H1 (cell line): Measurements from ENCODE around the gene RIPOR2. TPM values are rescaled to one million over a fixed set of nuclear protein-coding genes. Genes with fewer than 3 reads are reported as not detected.

Source experiments
- CTCF ChIA-PET: fragments of 300-600 bp; sonication (Branson Sonifier 250); formaldehyde crosslinking; loops from one replicate; lab custom pipeline; 2021; ENCODE audit not compliant: partially characterized antibody; lab: Charles Lee
- POLR2A ChIA-PET: fragments of 300-600 bp; sonication (Branson Sonifier 250); formaldehyde crosslinking; loops from one replicate; lab custom pipeline; 2021; ENCODE audit warnings: inconsistent platforms; ENCODE audit not compliant: partially characterized antibody; lab: Charles Lee
- DNase-seq, 2 experiments: peaks; one replicate each; pipeline versions ENCODE4 v3.0.0 to v3.0.0-alpha.2; 2010 to 2022; ENCODE audit warnings: low spot score in 2 of 2, low read depth in 1 of 2, mixed read lengths in 1 of 2
- FAIRE-seq: peaks from 2 replicates; lab custom pipeline; 2011; peaks lifted over from hg19 to GRCh38; lab: Jason Lieb, UNC
- H2AFZ ChIP-seq: 2 replicates; pipeline ENCODE4 v1.8.1; 2012; ENCODE audit warnings: low read length, inconsistent platforms
- H2AK5ac ChIP-seq: 2 replicates; pipeline ENCODE4 v1.6.1; 2013; ENCODE audit warnings: low read depth, low read length
- H2BK120ac ChIP-seq: replicated peaks from 2 replicates; pipeline ENCODE3; 2013; ENCODE audit warnings: low read depth, low read length, inconsistent platforms
- H2BK12ac ChIP-seq: 2 replicates; pipeline ENCODE4 v1.6.1; 2013; ENCODE audit warnings: low read depth, low read length
- H2BK15ac ChIP-seq: 2 replicates; pipeline ENCODE4 v1.6.1; 2013; ENCODE audit warnings: low read length
- H2BK20ac ChIP-seq: 2 replicates; pipeline ENCODE4 v1.6.1; 2013; ENCODE audit warnings: low read length
- H2BK5ac ChIP-seq: 2 replicates; pipeline ENCODE4 v1.6.1; 2013; ENCODE audit warnings: low read depth, low read length
- H3K14ac ChIP-seq: 2 replicates; pipeline ENCODE4 v1.6.1; 2013; ENCODE audit warnings: inconsistent platforms; ENCODE audit not compliant: insufficient read length
- H3K18ac ChIP-seq: 2 replicates; pipeline ENCODE4 v1.6.1; 2013; ENCODE audit warnings: low read length; ENCODE audit errors: extremely low read depth
- H3K23ac ChIP-seq: 2 replicates; pipeline ENCODE4 v1.6.1; 2013; ENCODE audit warnings: inconsistent platforms; ENCODE audit not compliant: insufficient read length
- H3K23me2 ChIP-seq: 2 replicates; pipeline ENCODE4 v1.6.1; 2013; ENCODE audit warnings: low read depth, low read length
- H3K27ac ChIP-seq: 2 replicates; pipeline ENCODE4 v1.6.1; 2011; ENCODE audit warnings: low read depth, low read length, inconsistent platforms
- H3K27me3 ChIP-seq, 4 experiments: replicated peaks in 1 of 4; 1 replicate in 1 of 4; 2 replicates in 3 of 4; pipeline versions ENCODE4 v1.6.1 to v1.8.1; 2011 to 2013; ENCODE audit warnings: low read length in 3 of 4, mild to moderate bottlenecking in 3 of 4, inconsistent platforms in 2 of 4, mixed read lengths in 2 of 4, moderate library complexity in 1 of 4; ENCODE audit not compliant: control insufficient read depth in 3 of 4, insufficient read depth in 3 of 4; ENCODE audit errors: extremely low read depth in 1 of 4
- H3K36me3 ChIP-seq, 4 experiments: 2 replicates each; pipeline versions ENCODE4 v1.6.1 to v1.8.1; 2011 to 2013; ENCODE audit warnings: mild to moderate bottlenecking in 4 of 4, low read length in 3 of 4, moderate library complexity in 2 of 4, control low read depth in 1 of 4, inconsistent platforms in 1 of 4; ENCODE audit not compliant: insufficient read depth in 4 of 4, control insufficient read depth in 2 of 4
- H3K4ac ChIP-seq: replicated peaks from 2 replicates; pipeline ENCODE3; 2013; ENCODE audit warnings: low read length, low read depth, mixed read lengths, inconsistent platforms; ENCODE audit not compliant: insufficient read length
- H3K4me1 ChIP-seq, 4 experiments: replicated peaks in 1 of 4; 1 replicate in 1 of 4; 2 replicates in 3 of 4; pipeline versions ENCODE4 v1.6.1 to v1.8.1; 2011 to 2013; ENCODE audit warnings: low read length in 3 of 4, inconsistent platforms in 2 of 4, mixed read lengths in 1 of 4; ENCODE audit not compliant: insufficient read depth in 4 of 4, control insufficient read depth in 3 of 4
- H3K4me2 ChIP-seq, 2 experiments: 2 replicates each; pipeline versions ENCODE4 v1.6.1 to v1.8.1; 2011 to 2013; ENCODE audit warnings: low read depth in 2 of 2, low read length in 2 of 2, control low read depth in 1 of 2, inconsistent platforms in 1 of 2, mild to moderate bottlenecking in 1 of 2; ENCODE audit not compliant: insufficient read depth in 1 of 2
- H3K4me3 ChIP-seq, 4 experiments: fragments of 200-600, 300-600 bp in 1 of 4; sonication (generic), shearing (Covaris generic), sonication (Bioruptor Twin) in 1 of 4; 2 replicates each; pipeline versions ENCODE4 v1.5.1 to v1.8.1; 2011 to 2016; ENCODE audit warnings: low read length in 4 of 4, low read depth in 3 of 4, control low read depth in 2 of 4, inconsistent platforms in 2 of 4, mild to moderate bottlenecking in 2 of 4, mixed read lengths in 1 of 4, moderate library complexity in 1 of 4; ENCODE audit not compliant: insufficient read depth in 2 of 4; ENCODE audit errors: extremely low read depth in 1 of 4
- H3K56ac ChIP-seq: replicated peaks from 2 replicates; pipeline ENCODE3; 2013; ENCODE audit warnings: low read depth, mild to moderate bottlenecking, mixed read lengths, low read length, inconsistent platforms; ENCODE audit not compliant: insufficient read length
- H3K79me1 ChIP-seq: 2 replicates; pipeline ENCODE4 v1.6.1; 2013; ENCODE audit warnings: low read depth, low read length, control low read depth
- H3K79me2 ChIP-seq, 2 experiments: 2 replicates each; pipeline versions ENCODE4 v1.6.1 to v1.8.1; 2012 to 2013; ENCODE audit warnings: low read length in 2 of 2, mild to moderate bottlenecking in 2 of 2, inconsistent platforms in 1 of 2; ENCODE audit not compliant: insufficient read depth in 2 of 2, control insufficient read depth in 1 of 2
- H3K9ac ChIP-seq, 4 experiments: replicated peaks in 1 of 4; 1 replicate in 1 of 4; 2 replicates in 3 of 4; pipeline versions ENCODE4 v1.6.1 to v1.8.1; 2011 to 2013; ENCODE audit warnings: low read depth in 3 of 4, low read length in 3 of 4, control low read depth in 2 of 4, mild to moderate bottlenecking in 2 of 4, moderate library complexity in 2 of 4, inconsistent platforms in 1 of 4; ENCODE audit errors: extremely low read depth in 1 of 4
- H3K9me3 ChIP-seq, 2 experiments: 2 replicates each; pipeline versions ENCODE4 v1.6.1 to v1.8.1; 2012 to 2013; ENCODE audit warnings: mild to moderate bottlenecking in 2 of 2, moderate library complexity in 2 of 2, control low read depth in 1 of 2, inconsistent platforms in 1 of 2, low read depth in 1 of 2, low read length in 1 of 2, mixed read lengths in 1 of 2; ENCODE audit not compliant: insufficient read depth in 2 of 2
- H4K20me1 ChIP-seq, 2 experiments: replicated peaks in 1 of 2; 2 replicates each; pipeline versions ENCODE3 to v1.8.1; 2011 to 2013; ENCODE audit warnings: inconsistent platforms in 2 of 2, low read length in 2 of 2, mild to moderate bottlenecking in 1 of 2; ENCODE audit not compliant: insufficient read depth in 2 of 2, control insufficient read depth in 1 of 2
- H4K5ac ChIP-seq: 2 replicates; pipeline ENCODE4 v1.6.1; 2013; ENCODE audit warnings: low read length, low read depth, mixed read lengths, inconsistent platforms; ENCODE audit not compliant: insufficient read length
- H4K8ac ChIP-seq: 2 replicates; pipeline ENCODE4 v1.8.0; 2013; ENCODE audit warnings: mild to moderate bottlenecking, moderate library complexity, low read length, inconsistent platforms; ENCODE audit not compliant: insufficient read depth; ENCODE audit errors: extremely low read depth
- H4K91ac ChIP-seq: replicated peaks from 2 replicates; pipeline ENCODE3; 2013; ENCODE audit warnings: low read length, mixed read lengths, inconsistent platforms; ENCODE audit not compliant: insufficient read length
- ASH2L ChIP-seq: fragments of 200-600, 300-600 bp; sonication (generic); IDR thresholded peaks from one replicate; pipeline ENCODE4 v1.7.1; 2017; ENCODE audit warnings: low read length
- CBX5 ChIP-seq: fragments of 300-800, 300-1000 bp; sonication (generic); IDR thresholded peaks from 2 replicates; pipeline ENCODE4 v1.7.1; 2016; ENCODE audit warnings: antibody characterized with exemption, low read length, low read depth
- CHD2 ChIP-seq: IDR thresholded peaks from 2 replicates; pipeline ENCODE4 v1.6.1; 2012; ENCODE audit warnings: low read length, improper control_type of control experiment
- E2F6 ChIP-seq: IDR thresholded peaks from 2 replicates; pipeline ENCODE4 v1.6.1; 2012; ENCODE audit warnings: inconsistent platforms
- KDM1A ChIP-seq: fragments of 200-600, 300-600 bp; sonication (generic); IDR thresholded peaks from 2 replicates; pipeline ENCODE4 v1.7.1; 2016; ENCODE audit warnings: mild to moderate bottlenecking, low read length, borderline replicate concordance
- MAFK ChIP-seq: IDR thresholded peaks from 2 replicates; pipeline ENCODE4 v1.6.1; 2012; ENCODE audit warnings: low read depth, mild to moderate bottlenecking, improper control_type of control experiment, low read length
- NANOG ChIP-seq: IDR thresholded peaks from 2 replicates; pipeline ENCODE4 v1.6.1; 2011; ENCODE audit warnings: low read length, low read depth, mild to moderate bottlenecking, inconsistent platforms; ENCODE audit not compliant: insufficient read depth, poor library complexity, severe bottlenecking
- RFX5 ChIP-seq: IDR thresholded peaks from 2 replicates; pipeline ENCODE4 v1.6.1; 2011; ENCODE audit warnings: low read depth, low read length, improper control_type of control experiment, borderline replicate concordance
- SIN3A ChIP-seq, 2 experiments: IDR thresholded peaks in 1 of 2; conservative IDR thresholded peaks in 1 of 2; 2 replicates each; pipeline ENCODE4 v1.6.1; 2011 to 2012; ENCODE audit warnings: low read length in 2 of 2, improper control_type of control experiment in 1 of 2, low read depth in 1 of 2, mild to moderate bottlenecking in 1 of 2
- SP1 ChIP-seq: IDR thresholded peaks from 2 replicates; pipeline ENCODE4 v1.6.1; 2011; ENCODE audit warnings: low read depth, low read length
- SUZ12 ChIP-seq: fragments of 200-600 bp; sonication (generic); IDR thresholded peaks from 2 replicates; pipeline ENCODE4 v1.6.1; 2012; ENCODE audit warnings: mild to moderate bottlenecking, inconsistent platforms, low read length, moderate library complexity, mixed read lengths
- WGBS, 2 experiments: shearing (Covaris generic) in 1 of 2; methylation state at CpG; one replicate each; pipeline versions ENCODE4 v1.1.6 to v1.1.7; 2013 to 2015; ENCODE audit warnings: low lambda C conversion rate in 2 of 2, mixed read lengths in 2 of 2, inconsistent platforms in 1 of 2, low coverage in 1 of 2, missing lambda C conversion rate in 1 of 2; ENCODE audit not compliant: insufficient replicate concordance in 2 of 2, insufficient coverage in 1 of 2, insufficient read length in 1 of 2; ENCODE audit errors: extremely low coverage in 1 of 2, missing lambda C conversion rate in 1 of 2; 5-methylcytosine and 5-hydroxymethylcytosine counted together
- polyA plus RNA-seq, 7 experiments: library from polyadenylated mRNA; depleted of rRNA in 3 of 7; stranded (reverse) in 5 of 7; unstranded in 2 of 7; fragments of >200 nt in 5 of 7; fragments of 200-250 nt in 2 of 7; gene quantifications; 1 replicate in 5 of 7; 2 replicates in 1 of 7; 4 replicates in 1 of 7; pipeline versions ENCODE4 v1.2.1 to v1.2.3, GENCODE V29; 2011 to 2013; ENCODE audit warnings: missing spikeins in 2 of 7, mixed read lengths in 2 of 7
- total RNA-seq: library from RNA; stranded (reverse); fragmentation: NEBNext Ultra II Directional; extraction: Animal tissue kit (Norgen Biotek cat#: 25700); gene quantifications from 2 replicates; pipeline ENCODE4 v1.2.1, GENCODE V29; 2021

Gene RIPOR2
- total and polyA plus RNA-seq, 2 of the 8 experiments (the other 6 are each of a cell fraction or from before 2014, with no cell fraction given) = 16.7 to 45.6 TPM

GRCh38 chr6:24923885-24924401 lies 11.8 kb downstream of the RIPOR2 start:
- Histone ChIP-seq H4K8ac (no peak overlapping the region), H4K5ac (no peak overlapping the region), H2BK12ac (peak overlapping the region; percentile 41), H2BK20ac (peak overlapping the region; percentile 35; the same call in 1 of the 2 replicates), H4K20me1 (peaks cover 0 to 6% of the 10 kb centered on the region in 2 experiments), H3K56ac (no peak overlapping the region), H2BK15ac (0 out of 2 replicates have a peak overlapping the region, but pooled peaks have one; percentile 24), H3K18ac (peak overlapping the region; percentile 71), H3K27me3 (no peaks in the 10 kb centered on the region), H3K23ac (no peak overlapping the region), H3K4me3 (peak overlapping the region in 1 of 4 experiments; percentile 19; a peak in 1 of 8 replicates), H3K9me3 (no peaks in the 10 kb centered on the region), H3K4me1 (peaks cover 6 to 29% (median 23%) of the 10 kb centered on the region in 4 experiments), H4K91ac (peak overlapping the region; percentile 0), H2BK5ac (peak overlapping the region; percentile 80; the same call in 1 of the 2 replicates), H3K23me2 (peaks cover 7% of the 10 kb centered on the region; the same call in 1 of the 2 replicates), H3K14ac (no peak overlapping the region), H2AFZ (peak overlapping the region; percentile 7; the same call in 1 of the 2 replicates), H3K4me2 (peak overlapping the region; percentile 31 to 46), H2AK5ac (0 out of 2 replicates have a peak overlapping the region, but pooled peaks have one; percentile 1), H3K79me1 (no peaks in the 10 kb centered on the region), H3K27ac (0 out of 2 replicates have a peak overlapping the region, but pooled peaks have one; percentile 40), H3K36me3 (no peaks in the 10 kb centered on the region), H3K4ac (no peak overlapping the region), H2BK120ac (no peak overlapping the region), H3K79me2 (peaks cover 5 to 67% of the 10 kb centered on the region in 2 experiments; a peak in 3 of 4 replicates), H3K9ac (no peak overlapping the region)
- POLR2A ChIA-PET = interaction anchor here (1.1 to 1.4 kb wide), 2 partner anchors 13 kb away, joined by 4 to 10 read pairs; no protein-coding TSS in a partner anchor
- no peak for DNase-seq
- WGBS, 2 experiments = 24% methylated on average over 8 of the region's 8 CpGs; no CpG with 5 or more reads in 1 of the 2 experiments
- CTCF ChIA-PET = interaction anchor here (0.9 to 12.2 kb wide), 5 partner anchors 11 to 90 kb away, joined by 3 to 138 read pairs (median 3); partner anchors contain the start of gene RIPOR2
- no peak for FAIRE-seq
- TF ChIP-seq CHD2 = no peak
- TF ChIP-seq KDM1A = no peak
- no peak for TF ChIP-seq SUZ12
- TF ChIP-seq SIN3A (conservative IDR thresholded peaks at IDR 0.05 in 1 of 2, IDR thresholded peaks at IDR 0.05 in 1 of 2; ENCODE audit: low read depth in 1 of 2, low read length in 2 of 2) = 0 out of 4 replicates have a peak, but pooled peaks of 1 of the 2 experiments have one; percentile 26
- peak; percentile 8 for TF ChIP-seq NANOG
- TF ChIP-seq ASH2L = peak; percentile 25
- TF ChIP-seq SP1 = 0 out of 2 replicates have a peak, but pooled peaks have one; percentile 34
- no peak for TF ChIP-seq CBX5
- peak; percentile 45; the same call in 1 of the 2 replicates for TF ChIP-seq E2F6
- no peak for TF ChIP-seq MAFK
- no peak for TF ChIP-seq RFX5
